HG03354 (cell line): ENCODE measurements around the gene CCDC171.
"Not testable (repeated sequence)": the region's sequence is repeated elsewhere in the genome, so short reads cannot be mapped to it uniquely, and the experiment has no call there.

Experiments
- ATAC-seq: cut with Tn5 transposase; IDR thresholded peaks from one replicate; pipeline ENCODE4 v1.9.1; 2021; ENCODE audit warnings: mild to moderate bottlenecking; ENCODE audit not compliant: unreplicated experiment, poor library complexity, severe bottlenecking

Gene CCDC171

DNA sequence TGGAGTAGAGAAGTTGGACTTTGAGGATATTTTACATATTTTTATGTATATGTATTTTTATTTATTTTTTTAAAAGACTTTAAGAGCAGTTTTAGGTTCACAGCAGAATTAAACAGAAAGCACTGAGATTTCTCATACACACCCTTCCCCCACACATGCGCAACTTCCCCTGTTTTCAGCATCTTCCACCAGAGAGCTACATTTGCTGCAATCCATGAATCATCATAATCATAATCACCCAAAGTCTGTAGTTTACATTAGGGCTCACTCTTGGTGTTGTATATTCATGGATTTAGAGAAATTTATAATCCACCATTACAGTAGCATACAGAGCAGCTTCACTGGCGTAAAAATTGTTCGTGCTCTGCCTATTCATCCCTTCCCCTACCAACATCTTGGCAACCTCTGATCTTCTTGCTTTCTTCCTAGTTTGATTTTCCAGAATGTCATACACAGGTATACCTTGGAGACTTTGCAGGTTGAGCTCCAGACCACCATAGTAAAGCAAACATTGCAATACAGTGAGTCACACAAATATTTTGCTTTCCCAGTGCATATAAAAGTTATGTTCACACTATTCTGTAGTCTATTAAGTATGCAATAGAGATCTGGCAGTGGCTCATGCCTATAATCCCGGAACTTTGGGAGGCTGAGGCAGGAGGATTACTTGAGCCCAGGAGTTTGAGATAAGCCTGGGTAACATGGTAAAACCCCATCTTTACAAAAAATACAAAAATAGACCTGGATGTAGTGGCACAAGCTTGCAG lies 9.6 kb upstream of the CCDC171 start:
- no peak for ATAC-seq

DNA sequence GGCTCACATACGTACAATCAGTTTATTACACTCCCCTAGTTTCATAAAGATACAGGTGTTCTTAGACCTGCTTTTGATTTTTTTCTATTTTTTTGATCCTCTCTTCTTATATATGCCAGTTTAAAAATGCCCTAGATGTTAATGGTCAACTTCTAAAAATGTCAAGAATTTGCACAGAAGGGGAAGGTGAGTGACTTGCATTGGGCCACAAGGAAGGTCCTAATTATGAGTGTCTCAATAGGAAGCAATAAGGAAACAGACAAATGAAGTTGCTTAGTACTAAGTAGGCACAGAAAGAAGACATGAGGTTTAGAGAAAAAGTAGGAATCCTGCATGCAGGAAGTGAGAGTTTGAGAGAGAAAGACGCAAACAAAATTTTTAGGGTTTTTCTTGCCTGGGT lies 3.2 kb upstream of the CCDC171 start:
- no peak for ATAC-seq

DNA sequence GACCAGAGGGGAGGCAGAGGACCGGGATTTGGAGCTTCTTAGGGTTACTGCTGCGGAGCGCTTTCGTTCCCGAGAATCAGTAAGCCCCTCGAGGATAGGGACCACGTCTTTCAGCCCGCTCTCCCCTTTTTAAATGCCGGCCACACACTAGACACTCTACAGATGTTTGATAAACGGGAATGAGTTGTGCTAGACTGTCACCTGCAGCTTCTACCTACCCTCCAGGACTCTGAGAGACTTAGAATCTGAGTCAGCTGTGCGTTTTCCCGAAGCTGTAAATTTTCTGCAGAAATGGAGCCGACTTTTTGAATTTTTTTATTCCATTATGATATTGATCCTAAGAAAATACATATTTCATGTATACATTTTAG lies 670 bp downstream of the CCDC171 start:
- peak; percentile 35 for ATAC-seq

DNA sequence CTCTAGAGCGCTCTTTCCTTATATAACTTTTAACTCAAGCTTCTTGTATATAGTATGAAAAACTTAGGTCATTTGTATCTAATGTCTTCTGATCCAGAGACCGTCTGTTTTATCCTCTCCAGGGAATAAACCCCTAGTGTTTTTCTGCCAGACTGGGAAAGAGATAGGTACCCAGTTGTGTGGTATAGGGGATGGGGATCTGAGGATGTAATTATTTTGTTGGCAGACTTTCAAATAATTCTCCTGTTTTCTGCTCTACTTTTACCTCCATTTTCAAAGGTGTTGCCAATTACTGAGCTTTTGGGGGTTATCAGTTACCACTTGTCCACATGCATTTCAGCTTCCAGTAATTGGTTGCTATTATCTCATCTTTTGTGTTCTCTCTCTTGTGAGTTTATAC lies 17.9 kb downstream of the CCDC171 start:
- ATAC-seq = no peak

DNA sequence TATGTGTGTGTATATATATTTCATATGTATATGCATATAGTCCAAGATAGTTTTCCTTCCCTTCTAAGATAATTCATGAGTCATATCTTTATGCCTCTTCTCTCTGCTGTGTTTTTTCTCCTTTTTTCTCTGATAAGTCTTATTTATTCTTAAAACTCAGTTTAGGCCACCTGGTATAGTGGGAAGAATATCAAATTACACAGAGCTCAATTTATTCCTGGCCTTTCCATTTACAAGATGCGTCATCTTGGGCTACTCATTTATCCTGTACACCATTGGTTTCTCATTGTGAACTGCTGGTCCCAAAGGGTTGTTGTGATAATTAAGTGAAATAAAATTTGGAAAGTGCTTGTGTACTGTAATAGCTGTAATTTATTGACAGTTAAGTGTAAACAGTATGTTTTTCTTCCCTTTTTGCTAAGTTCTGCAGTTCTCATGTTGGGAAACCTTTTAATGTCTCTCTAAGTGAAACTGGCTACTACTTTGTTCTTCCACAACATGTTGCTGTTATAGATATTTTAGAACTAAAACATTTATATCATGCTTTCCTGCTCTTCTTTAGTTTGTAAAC lies 19.4 kb downstream of the CCDC171 start:
- ATAC-seq = no peak

DNA sequence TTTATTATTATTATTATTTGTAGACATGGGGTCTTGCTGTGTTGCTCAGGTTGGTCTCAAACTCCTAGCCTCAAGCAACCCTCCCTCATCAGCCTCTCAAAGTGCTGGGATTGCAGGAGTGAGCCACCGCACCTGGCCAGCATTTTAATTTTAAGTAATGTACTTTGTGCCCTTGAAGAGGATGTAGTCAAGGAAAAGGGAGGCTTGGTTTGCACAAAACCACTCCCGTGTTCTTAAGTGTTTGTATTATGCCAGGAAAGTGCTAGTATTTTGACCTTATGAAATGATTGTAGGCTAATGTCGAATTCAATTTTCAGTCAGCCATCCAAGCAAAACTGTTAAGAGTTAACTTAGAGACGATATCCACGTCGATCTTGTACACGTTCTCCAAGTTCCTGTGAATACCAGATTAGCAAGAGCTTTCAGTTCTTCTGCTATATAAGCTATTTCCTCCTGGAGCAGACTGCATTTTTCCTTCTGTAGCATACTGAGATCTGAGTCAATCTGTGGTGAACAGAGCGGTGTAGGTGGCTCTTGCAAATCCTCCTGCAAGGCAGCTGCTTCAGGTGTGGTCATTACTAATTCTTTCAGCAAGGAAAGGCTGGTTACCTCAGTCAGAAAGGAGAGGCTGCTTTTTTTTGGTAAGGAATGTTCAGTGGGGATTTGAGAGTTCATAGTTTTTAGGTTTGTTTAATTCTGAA lies 23.7 kb downstream of the CCDC171 start:
- ATAC-seq = no peak

DNA sequence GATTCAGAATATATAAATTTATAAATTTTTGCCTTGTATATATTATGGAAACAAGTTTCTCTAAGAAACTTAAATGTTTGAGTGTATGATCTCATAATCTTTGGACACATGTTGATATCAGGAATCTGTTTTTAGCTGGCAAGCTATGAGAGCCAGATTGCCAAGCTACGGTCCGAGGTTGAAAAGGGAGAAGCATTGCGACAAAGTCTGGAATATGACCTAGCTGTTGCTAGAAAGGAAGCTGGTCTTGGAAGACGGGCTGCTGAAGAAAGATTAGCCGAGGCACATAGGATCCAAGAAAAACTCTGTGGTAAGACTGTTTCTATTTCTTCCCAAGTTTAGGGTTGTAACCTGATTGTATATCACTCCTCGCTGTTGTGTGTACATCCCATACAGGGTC lies 25.9 kb downstream of the CCDC171 start:
- no peak for ATAC-seq

DNA sequence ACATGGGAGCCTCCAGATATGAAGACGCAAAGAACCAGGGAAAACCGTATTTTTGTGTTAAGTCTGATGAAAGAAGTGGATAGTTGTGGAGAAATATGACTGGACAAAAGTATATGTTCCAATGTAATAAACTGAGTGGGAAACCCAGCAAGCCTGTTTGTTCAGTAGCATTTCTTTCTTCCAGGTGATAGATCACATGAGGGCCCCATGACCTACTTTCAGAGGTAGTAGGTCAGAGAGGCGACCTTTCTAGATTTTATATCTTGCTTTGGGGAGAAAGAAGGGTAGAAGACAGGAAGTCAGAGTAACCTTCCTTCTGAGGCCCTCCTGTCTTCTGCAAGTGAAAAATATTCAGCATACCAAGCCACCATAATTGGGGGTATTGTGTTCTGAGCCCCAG lies 31.5 kb downstream of the CCDC171 start:
- no peak for ATAC-seq

DNA sequence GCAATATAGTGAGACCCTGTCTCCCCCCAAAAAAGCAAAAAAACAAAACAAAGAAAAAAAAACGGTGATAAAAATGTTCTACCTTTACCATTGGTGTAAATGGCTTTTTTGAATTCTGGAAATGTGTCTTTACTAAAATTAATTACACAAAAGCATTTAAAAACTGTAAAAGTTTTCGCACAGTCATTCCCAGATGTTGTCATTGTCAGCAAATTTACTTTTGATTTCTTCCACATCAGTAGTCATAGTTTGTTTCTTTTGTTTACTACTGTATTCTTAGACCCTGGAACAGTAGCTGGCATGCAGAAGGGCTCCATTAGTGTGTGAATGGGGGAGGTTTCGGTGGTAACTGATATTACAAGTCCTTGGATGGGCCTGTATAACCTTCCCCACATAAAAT lies 39.5 kb downstream of the CCDC171 start:
- no peak for ATAC-seq

DNA sequence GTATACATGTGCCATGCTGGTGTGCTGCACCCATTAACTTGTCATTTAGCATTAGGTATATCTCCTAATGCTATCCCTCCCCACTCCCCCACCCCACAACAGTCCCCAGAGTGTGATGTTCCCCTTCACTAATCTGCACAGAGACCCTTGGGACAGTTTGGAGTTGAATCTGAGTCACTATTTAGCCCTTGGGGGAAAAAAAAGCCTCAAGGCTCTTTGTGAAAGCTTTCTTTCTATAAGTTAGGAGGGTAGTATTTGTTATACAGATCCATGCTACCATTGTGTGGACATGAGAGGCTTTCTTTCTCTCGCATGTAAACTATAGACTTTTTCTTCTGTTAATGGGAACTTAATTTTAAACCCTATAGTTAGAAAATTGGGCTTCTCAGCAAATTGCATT lies 40.1 kb downstream of the CCDC171 start:
- peak; percentile 51 for ATAC-seq

DNA sequence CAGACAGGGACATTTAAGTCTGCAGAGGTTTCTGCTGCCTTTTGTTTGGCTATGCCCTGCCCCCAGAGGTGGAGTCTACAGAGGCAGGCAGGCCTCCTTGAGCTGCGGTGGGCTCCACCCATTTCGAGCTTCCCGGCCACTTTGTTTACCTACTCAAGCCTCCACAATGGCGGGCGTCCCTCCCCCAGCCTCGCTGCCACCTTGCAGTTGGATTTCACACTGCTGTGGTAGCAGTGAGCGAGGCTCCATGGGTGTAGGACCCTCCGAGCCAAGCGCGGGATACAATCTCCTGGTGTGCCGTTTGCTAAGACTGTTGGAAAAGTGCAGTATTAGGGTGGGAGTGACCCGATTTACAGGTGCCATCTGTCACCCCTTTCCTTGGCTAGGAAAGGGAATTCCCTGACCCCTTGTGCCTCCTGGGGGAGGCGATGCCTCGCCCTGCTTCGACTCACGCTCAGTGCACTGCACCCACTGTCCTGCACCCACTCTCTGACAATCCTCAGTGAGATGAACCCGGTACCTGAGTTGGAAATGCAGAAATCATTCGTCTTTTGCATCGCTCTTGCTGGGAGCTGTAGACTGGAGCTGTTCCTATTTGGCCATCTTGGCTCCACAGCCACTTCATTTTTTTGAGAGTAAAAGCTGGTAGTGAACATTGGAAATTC lies 48.0 kb downstream of the CCDC171 start:
- not testable (repeated sequence) for ATAC-seq

DNA sequence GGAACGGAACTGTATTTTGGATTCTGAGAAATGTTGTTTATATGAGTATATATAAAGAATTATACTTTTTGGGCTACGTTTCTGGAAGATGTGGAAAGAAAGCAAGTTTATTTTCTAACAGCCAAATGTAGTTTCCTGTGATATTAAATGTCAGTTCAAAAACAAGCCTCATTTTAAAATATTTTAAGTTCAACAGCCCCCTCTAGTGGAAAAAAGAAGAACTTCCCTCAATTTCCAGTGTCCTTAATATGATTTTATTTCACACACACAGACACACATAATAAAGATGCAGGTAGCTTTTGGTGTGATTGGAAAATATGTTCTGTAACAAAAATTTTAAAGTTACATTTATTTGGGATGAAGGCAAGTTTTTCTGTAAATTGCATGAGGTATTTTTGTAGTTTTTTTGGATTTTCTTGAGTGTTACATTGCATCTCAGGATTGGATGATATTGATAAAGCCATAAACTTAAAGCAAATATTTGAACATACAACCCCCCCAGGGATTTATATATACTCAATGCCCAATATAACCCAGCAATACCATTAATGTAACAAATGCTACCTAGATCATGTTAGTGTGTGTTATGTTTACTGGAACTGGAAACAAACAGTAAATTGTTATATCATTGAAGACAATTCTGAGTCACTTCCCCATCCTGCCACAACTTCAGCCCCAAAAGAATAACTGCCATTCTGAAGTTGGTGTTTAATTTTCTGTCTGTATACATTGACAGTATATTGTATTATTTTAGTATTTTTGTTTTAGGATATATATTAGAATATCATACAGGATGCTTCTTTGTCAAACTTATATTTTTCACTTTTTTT lies 54.0 kb downstream of the CCDC171 start:
- ATAC-seq = peak; percentile 51

DNA sequence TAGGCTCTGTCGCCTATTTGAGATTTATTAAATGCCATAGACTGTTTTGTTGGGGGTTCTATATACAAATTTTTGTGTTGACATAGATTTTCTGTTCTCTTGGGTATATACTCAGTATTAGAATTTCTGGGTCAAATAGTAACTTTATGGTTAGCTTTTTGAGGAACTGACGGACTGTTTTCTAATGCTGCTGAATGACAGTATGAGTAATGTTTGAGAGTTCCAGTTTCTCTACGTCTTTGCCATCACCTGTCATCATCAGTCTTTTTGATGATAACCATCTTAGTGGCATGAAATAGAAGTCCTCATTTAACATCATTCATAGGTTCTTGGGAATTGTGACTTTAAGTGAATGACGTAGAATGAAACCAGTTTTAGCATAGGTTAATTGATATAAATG lies 60.1 kb downstream of the CCDC171 start:
- ATAC-seq = peak; percentile 88

DNA sequence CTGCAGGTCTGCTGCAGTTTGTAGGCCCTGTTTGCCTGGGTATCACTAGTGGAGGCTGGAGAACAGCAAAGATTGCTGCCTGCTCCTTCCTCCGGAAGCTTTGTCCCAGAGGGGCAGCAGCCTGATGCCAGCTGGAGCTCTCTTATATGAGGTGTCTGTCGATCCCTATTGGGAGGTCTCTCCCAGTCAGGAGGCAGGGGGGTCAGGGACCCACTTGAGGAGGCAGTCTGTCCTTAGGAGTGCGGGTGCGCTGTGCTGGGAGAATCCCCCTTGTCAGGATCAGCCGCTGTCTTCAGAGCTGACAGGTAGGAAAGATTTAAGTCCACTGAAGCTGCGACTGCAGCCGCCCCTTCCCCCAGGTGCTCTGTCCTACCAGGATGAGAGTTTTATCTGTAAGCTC lies 64.9 kb downstream of the CCDC171 start:
- ATAC-seq = no peak

DNA sequence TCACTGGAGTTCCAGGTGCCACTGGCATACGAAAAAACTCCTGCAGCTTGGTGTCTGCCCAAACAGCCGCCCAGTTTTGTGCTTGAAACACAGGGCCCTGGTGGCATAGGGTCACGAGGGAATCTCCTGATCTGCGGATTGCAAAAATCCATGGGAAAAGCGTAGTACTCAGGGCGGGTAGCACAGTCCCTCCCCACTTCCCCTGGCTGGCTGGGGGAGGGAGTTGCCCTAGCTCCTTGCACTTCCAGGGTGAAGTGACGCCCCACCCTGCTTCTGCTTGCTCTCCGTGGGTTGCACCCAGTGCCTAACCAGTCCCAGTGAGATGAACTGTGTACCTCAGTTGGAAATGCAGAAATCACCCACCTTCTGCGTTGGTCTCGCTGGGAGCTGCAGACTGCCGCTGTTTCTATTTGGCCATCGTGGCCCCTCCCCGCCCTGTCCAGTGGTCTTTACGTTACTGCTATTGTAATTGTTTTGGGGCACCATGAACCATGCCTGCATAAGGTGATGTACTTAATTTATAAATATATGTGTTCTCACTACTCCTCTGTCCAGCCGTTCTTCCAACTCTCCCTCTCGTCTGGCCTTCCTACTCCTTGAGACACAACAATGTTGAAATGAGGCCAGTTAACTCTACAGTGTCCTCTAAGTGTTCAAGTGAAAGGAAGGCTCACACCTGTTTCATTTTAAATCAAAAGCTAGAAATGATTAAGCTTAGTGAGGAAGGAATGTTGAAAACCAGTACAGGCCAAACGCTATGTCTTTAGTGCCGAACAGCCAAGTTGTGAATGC lies 65.9 kb downstream of the CCDC171 start:
- no peak for ATAC-seq

DNA sequence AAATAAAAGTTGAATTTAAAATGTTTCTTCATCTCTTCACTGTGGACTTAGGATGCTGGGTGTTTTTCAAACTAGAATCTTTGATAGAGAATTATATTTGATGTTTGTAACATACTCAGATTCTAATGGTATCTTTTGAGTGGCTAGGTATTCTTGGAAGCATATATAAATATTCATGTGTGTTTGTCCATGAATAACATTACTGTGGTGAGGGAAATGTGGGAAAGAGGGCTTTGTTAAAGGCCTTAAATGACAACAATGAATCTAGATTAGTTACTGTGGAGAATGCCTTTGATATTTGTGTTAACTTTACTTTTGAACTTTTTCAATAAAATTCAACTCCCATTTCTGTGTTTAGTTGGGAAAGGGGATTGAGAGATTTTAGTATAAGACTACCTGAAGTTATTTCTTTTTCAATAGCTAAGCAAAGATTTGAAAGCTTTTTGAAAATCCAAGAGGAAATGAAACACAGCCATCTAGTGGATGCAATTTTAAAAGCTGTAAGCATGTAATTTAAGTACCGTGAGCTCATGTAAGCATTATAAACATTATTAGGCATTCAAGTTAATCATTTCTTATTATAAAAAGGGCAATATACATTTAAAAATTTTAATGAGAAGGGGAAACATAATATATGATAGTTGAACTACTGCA lies 69.6 kb downstream of the CCDC171 start:
- no peak for ATAC-seq

DNA sequence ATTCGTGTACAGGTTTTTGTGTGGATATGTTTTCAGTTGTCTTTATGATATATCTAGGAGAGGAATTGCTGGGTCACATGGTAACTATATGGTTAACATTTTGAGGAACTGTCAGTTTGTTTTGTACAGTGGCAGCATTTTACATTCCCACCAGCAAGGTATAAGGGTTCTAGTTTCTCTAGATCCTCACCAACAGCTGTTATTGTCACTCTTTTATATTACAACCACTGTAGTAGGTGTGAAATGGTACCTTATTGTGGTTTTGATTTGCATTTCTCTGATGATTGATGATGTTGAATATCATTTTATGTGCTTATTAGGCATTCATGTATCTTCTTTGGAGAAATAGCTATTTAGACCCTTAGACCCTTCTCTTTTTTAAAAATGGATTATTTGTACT lies 82.9 kb downstream of the CCDC171 start:
- ATAC-seq = no peak

DNA sequence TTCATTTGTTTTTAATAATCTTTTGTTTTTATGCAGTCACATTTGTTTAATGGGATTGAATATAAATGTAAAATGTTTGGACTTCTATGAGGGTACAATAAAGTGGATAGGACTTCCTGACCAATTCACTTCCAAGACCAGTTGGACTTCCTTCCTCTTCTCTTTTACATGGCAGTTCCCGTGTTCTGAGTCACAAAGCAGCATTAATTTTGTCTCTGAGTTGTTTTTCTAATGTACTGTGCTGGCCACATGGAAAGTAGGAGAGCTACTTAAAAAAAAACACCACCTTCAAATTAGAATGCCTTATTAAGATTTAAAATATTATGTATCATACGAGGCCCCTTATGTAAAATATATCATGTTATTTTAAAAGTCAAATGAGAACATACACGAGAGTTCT lies 87.3 kb downstream of the CCDC171 start:
- ATAC-seq = no peak

DNA sequence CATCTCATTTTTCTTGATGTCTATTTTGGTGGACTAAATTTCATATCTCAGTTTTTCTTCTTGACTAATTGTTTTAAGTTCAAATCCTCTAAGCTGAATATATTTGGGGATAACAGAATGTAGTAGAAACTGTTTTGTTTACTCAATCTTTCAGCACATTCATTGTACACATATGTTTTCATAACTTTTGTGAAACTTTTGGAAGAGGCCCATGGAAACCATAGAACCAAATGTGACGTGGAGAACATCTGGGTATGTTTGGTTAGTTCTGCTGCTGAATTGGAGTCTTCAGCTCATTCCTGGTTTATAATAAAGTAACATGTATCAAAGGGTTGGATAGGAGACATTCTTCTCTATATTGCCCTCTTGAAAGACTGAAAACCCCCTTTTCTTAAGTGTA lies 88.4 kb downstream of the CCDC171 start:
- ATAC-seq = no peak
